Stimulated activated CD8-positive, alpha-beta memory T cell treated with anti-CD3 and anti-CD28 coated beads, Interleukin-12 subunit alpha, Interleukin-12 subunit beta, amount 100 ng/mL, for 4 hours (primary cell): ENCODE results near the gene WWOX.
"Not testable (repeated sequence)": the region's sequence is repeated elsewhere in the genome, so short reads cannot be mapped to it uniquely, and the experiment has no call there.

Source experiments
- DNase-seq: peaks from one replicate; pipeline ENCODE4 v3.0.0-alpha.2; 2020; ENCODE audit warnings: low read depth

WWOX gene

GRCh38 chr16:79026117-79026516, 926.7 kb downstream of the WWOX start:
- no peak for DNase-seq

- DNase-seq, result no peak
Observed at GRCh38 chr16:79036541-79036940, 937.1 kb downstream of the WWOX start.

GRCh38 chr16:79037521-79038373, 938.3 kb downstream of the WWOX start:
- no peak for DNase-seq

- DNase-seq, result no peak
Observed at GRCh38 chr16:79041206-79041605, 941.8 kb downstream of the WWOX start.

GRCh38 chr16:79042141-79042540, 942.7 kb downstream of the WWOX start:
- no peak for DNase-seq

- DNase-seq, result no peak
Observed at GRCh38 chr16:79042886-79043285, 943.4 kb downstream of the WWOX start.

- DNase-seq, result no peak
Observed at GRCh38 chr16:79045191-79045590, 945.7 kb downstream of the WWOX start.

GRCh38 chr16:79047337-79047736, 947.9 kb downstream of the WWOX start:
- DNase-seq, result no peak

GRCh38 chr16:79049040-79049439, 949.6 kb downstream of the WWOX start:
- DNase-seq, result no peak

GRCh38 chr16:79050063-79050462, 950.6 kb downstream of the WWOX start:
- no peak for DNase-seq

- DNase-seq, result no peak
Observed at GRCh38 chr16:79051313-79051712, 951.9 kb downstream of the WWOX start.

- DNase-seq, result not testable (repeated sequence)
Observed at GRCh38 chr16:79052198-79052597, 952.7 kb downstream of the WWOX start.

- no peak for DNase-seq
Observed at GRCh38 chr16:79053577-79053976, 954.1 kb downstream of the WWOX start.

- no peak for DNase-seq
Observed at GRCh38 chr16:79054211-79054984, 954.9 kb downstream of the WWOX start.

- DNase-seq, result no peak
Observed at GRCh38 chr16:79055251-79055970, 956.0 kb downstream of the WWOX start.

GRCh38 chr16:79061181-79061580, 961.7 kb downstream of the WWOX start:
- no peak for DNase-seq

GRCh38 chr16:79062336-79062735, 962.9 kb downstream of the WWOX start:
- DNase-seq, result no peak

GRCh38 chr16:79062821-79063220, 963.4 kb downstream of the WWOX start:
- no peak for DNase-seq

GRCh38 chr16:79064256-79064972, 965.0 kb downstream of the WWOX start:
- no peak for DNase-seq

- DNase-seq, result no peak
Observed at GRCh38 chr16:79066561-79066960, 967.1 kb downstream of the WWOX start.

- DNase-seq, result no peak
Observed at GRCh38 chr16:79067600-79067999, 968.1 kb downstream of the WWOX start.

- no peak for DNase-seq
Observed at GRCh38 chr16:79069121-79069520, 969.7 kb downstream of the WWOX start.
